ENCODE results near the gene HEXA. TPM values are rescaled to one million over a fixed set of nuclear protein-coding genes. Genes with fewer than 3 reads are reported as not detected.
"Not testable (repeated sequence)": the region's sequence is repeated elsewhere in the genome, so short reads cannot be mapped to it uniquely, and the experiment has no call there.

HEXA gene
- total RNA-seq, 4 donors from 2014 or later = 64.5 to 112 (median 84.9) TPM

DNA sequence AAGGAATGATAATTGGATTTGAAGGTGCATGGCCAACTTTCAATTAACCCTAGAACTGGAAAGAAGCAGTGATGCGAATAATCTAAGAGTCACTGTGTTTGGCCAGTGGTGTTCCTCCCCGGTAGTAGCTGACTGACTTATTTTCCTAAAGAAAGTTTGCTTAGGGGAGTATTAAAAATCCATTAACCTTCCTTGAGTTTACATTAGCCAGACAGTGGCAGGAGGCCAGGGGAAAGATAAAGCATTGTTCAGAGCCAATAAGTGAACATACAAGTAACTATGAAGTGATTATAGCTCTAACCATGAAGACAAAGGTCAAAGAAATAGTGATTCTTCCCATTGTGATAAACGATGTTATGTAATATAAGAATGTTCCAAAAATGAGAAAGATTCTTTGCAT, 13.4 kb upstream of the HEXA start:
- Histone ChIP-seq H3K27ac (no peak overlapping the region), H3K4me3 (no peak overlapping the region), H3K9me3 (no peaks in the 10 kb centered on the region), H3K36me3 (no peaks in the 10 kb centered on the region), H3K4me1 (no peaks in the 10 kb centered on the region), H3K27me3 (no peaks in the 10 kb centered on the region)
- DNase-seq (ENCODE audit: low spot score in 2 of 2) = no peak
- TF ChIP-seq CTCF (IDR thresholded peaks at IDR 0.05) (no peak), POLR2A (IDR thresholded peaks at IDR 0.05) (no peak), EP300 (IDR thresholded peaks at IDR 0.05) (no peak)
- 55 to 61% methylated on average over 3 of the region's 3 CpGs for WGBS, 2 donors

DNA sequence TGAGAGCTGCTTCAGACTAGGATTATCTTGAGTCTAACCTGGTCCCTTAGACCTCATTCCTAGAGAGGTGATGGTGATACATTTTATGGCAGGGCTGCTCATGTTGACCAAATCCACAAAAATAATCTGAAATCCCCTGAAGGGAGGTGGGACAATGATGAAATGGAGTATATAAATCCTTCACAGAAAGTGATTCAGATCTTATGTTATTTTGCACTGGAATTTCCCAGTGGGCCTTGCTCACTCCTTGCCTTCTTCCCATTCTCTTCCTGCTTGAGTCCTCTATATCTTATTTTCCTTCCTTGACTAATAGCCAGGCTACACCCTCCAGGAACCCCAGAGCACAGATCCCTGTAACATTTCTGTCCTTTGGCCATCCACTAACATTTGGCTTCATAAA, 11.9 kb upstream of the HEXA start:
- no peak for DNase-seq (ENCODE audit: low spot score in 2 of 2)
- no peaks in the 10 kb centered on the region for H3K36me3 ChIP-seq
- no peak for TF ChIP-seq EP300 (IDR thresholded peaks at IDR 0.05)

GRCh38 chr15:72382146-72382545, 6.3 kb upstream of the HEXA start:
- WGBS, 2 donors = 61 to 73% methylated on average over 2 of the region's 2 CpGs
- H3K4me3 ChIP-seq = no peak overlapping the region

More for the DNA sequence above, 11.9 kb upstream of the HEXA start:
- Histone ChIP-seq H3K27me3 (no peaks in the 10 kb centered on the region), H3K4me1 (no peaks in the 10 kb centered on the region), H3K27ac (no peak overlapping the region), H3K9me3 (no peaks in the 10 kb centered on the region), H3K4me3 (no peak overlapping the region)

GRCh38 chr15:72380743-72381142, 4.9 kb upstream of the HEXA start:
- H3K36me3 ChIP-seq = no peaks in the 10 kb centered on the region

More at GRCh38 chr15:72382146-72382545, 6.3 kb upstream of the HEXA start:
- peaks cover 0 to under 1% (median 0%) of the 10 kb centered on the region in 4 donors for H3K4me1 ChIP-seq
- no peak for DNase-seq (ENCODE audit: low spot score in 2 of 2)
- TF ChIP-seq EP300 (IDR thresholded peaks at IDR 0.05) = no peak
- TF ChIP-seq POLR2A (IDR thresholded peaks at IDR 0.05) = no peak
- TF ChIP-seq CTCF (IDR thresholded peaks at IDR 0.05) = no peak
- no peaks in the 10 kb centered on the region for H3K9me3 ChIP-seq
- H3K36me3 ChIP-seq = no peaks in the 10 kb centered on the region
- no peak overlapping the region for H3K27ac ChIP-seq
- no peaks in the 10 kb centered on the region for H3K27me3 ChIP-seq

GRCh38 chr15:72379856-72380430, 4.1 kb upstream of the HEXA start:
- 45 to 57% methylated on average over 2 of the region's 2 CpGs for WGBS, 2 donors
- TF ChIP-seq POLR2A (IDR thresholded peaks at IDR 0.05) (no peak), EP300 (IDR thresholded peaks at IDR 0.05) (no peak), CTCF (IDR thresholded peaks at IDR 0.05) (no peak)
- Histone ChIP-seq H3K27me3 (no peaks in the 10 kb centered on the region), H3K27ac (no peak overlapping the region), H3K4me3 (no peak overlapping the region), H3K36me3 (no peaks in the 10 kb centered on the region), H3K4me1 (peaks cover 0 to 14% (median 7%) of the 10 kb centered on the region in 4 donors), H3K9me3 (no peaks in the 10 kb centered on the region)
- no peak for DNase-seq (ENCODE audit: low spot score in 2 of 2)

More at GRCh38 chr15:72380743-72381142, 4.9 kb upstream of the HEXA start:
- Histone ChIP-seq H3K27ac (no peak overlapping the region), H3K4me3 (no peak overlapping the region), H3K4me1 (peaks cover 0 to 9% (median 3%) of the 10 kb centered on the region in 4 donors), H3K27me3 (no peaks in the 10 kb centered on the region), H3K9me3 (no peaks in the 10 kb centered on the region)
- TF ChIP-seq CTCF (IDR thresholded peaks at IDR 0.05) (no peak), EP300 (IDR thresholded peaks at IDR 0.05) (no peak), POLR2A (IDR thresholded peaks at IDR 0.05) (no peak)
- no peak for DNase-seq (ENCODE audit: low spot score in 2 of 2)
- 69 to 76% methylated on average over 4 of the region's 4 CpGs for WGBS, 2 donors

DNA sequence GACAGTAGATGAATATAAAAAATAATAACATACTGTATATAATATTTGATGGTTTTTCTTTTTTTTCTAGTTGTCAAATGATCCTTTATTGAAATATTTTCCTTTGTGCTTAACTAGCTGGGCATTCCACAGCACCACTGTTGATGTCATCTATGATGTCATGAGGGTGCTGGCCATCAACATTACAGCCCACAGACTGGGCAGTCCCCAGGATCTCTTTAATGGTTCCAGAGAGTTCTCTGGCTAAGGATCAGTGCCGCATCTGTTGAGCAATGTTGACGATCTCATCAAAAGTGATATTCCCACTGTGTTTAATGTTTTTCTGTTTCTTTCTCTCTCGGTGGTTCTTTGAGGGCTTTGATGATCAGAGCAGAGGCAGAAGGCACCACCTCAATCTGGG, 3.3 kb upstream of the HEXA start:
- 75 to 84% methylated on average over 3 of the region's 3 CpGs for WGBS, 2 donors
- H3K4me3 ChIP-seq; H3K27me3 ChIP-seq; DNase-seq (ENCODE audit: low spot score in 2 of 2); H3K27ac ChIP-seq; H3K9me3 ChIP-seq; H3K36me3 ChIP-seq: not testable (repeated sequence)
- H3K4me1 ChIP-seq = peaks cover 0 to 22% (median 13%) of the 10 kb centered on the region in 4 donors
